Umbilical cord (tissue), 2 donors: Measurements from ENCODE around the gene NDE1. TPM values are rescaled to one million over a fixed set of nuclear protein-coding genes. Genes with fewer than 3 reads are reported as not detected.
"Not testable (repeated sequence)": the region's sequence is repeated elsewhere in the genome, so short reads cannot be mapped to it uniquely, and the experiment has no call there.

Source experiments
- DNase-seq: peaks from one replicate; pipeline ENCODE4 v3.0.0-alpha.2; 2015; ENCODE audit warnings: low spot score
- total RNA-seq: library from RNA; depleted of rRNA; stranded (reverse); fragments of >200 nt; gene quantifications from one replicate; pipeline ENCODE4 v1.2.3, GENCODE V29; 2014; ENCODE audit warnings: low replicate concordance; ENCODE audit not compliant: insufficient read depth

Gene NDE1
- total RNA-seq = 67.7 TPM

GRCh38 chr16:15650019-15650697, at the start of gene NDE1:
Gene NDE1, plus strand, starts transcription at chr16:15650245. Its CDS starts 14,534 bp downstream, at chr16:15664779.
- peak; percentile 95 for DNase-seq

- DNase-seq = no peak
Observed at GRCh38 chr16:15601212-15601879, 48.7 kb upstream of the NDE1 start.

- DNase-seq = no peak
Observed at GRCh38 chr16:15602285-15603044, 47.6 kb upstream of the NDE1 start.

GRCh38 chr16:15604460-15605440, 45.3 kb upstream of the NDE1 start:
- DNase-seq = no peak

- DNase-seq = no peak
Observed at GRCh38 chr16:15605839-15606517, 44.1 kb upstream of the NDE1 start.

- no peak for DNase-seq
Observed at GRCh38 chr16:15606518-15607220, 43.4 kb upstream of the NDE1 start.

- not testable (repeated sequence) for DNase-seq
Observed at GRCh38 chr16:15607221-15607699, 42.8 kb upstream of the NDE1 start.

- DNase-seq = no peak
Observed at GRCh38 chr16:15607700-15608396, 42.2 kb upstream of the NDE1 start.

- no peak for DNase-seq
Observed at GRCh38 chr16:15608398-15609285, 41.4 kb upstream of the NDE1 start.

GRCh38 chr16:15609286-15609649, 40.8 kb upstream of the NDE1 start:
- DNase-seq = no peak

GRCh38 chr16:15610369-15610871, 39.6 kb upstream of the NDE1 start:
- DNase-seq = no peak

GRCh38 chr16:15611610-15612009, 38.4 kb upstream of the NDE1 start:
- DNase-seq = no peak

GRCh38 chr16:15613676-15614075, 36.4 kb upstream of the NDE1 start:
- no peak for DNase-seq

- DNase-seq = no peak
Observed at GRCh38 chr16:15616012-15616411, 34.0 kb upstream of the NDE1 start.

- DNase-seq = no peak
Observed at GRCh38 chr16:15616475-15617165, 33.4 kb upstream of the NDE1 start.

GRCh38 chr16:15617901-15618300, 32.1 kb upstream of the NDE1 start:
- DNase-seq = no peak

GRCh38 chr16:15618392-15618791, 31.7 kb upstream of the NDE1 start:
- DNase-seq = no peak
